NT2/D1 (cell line): ENCODE data around the gene VWDE.

Experiments
- SUZ12 ChIP-seq: IDR thresholded peaks from 2 replicates; pipeline ENCODE4 v1.6.1; 2011; ENCODE audit not compliant: insufficient read length, insufficient read depth; ENCODE audit errors: extremely low read depth
- YY1 ChIP-seq: IDR thresholded peaks from 2 replicates; pipeline ENCODE4 v1.6.1; 2011; ENCODE audit not compliant: insufficient read length, insufficient read depth

GRCh38 chr7:12450615-12451014 is 47.0 kb upstream of the VWDE start:
- TF ChIP-seq SUZ12 (no peak), YY1 (no peak)
